Right lung (tissue), 5 donors: ENCODE data around the gene TMPRSS3. TPM values are rescaled to one million over a fixed set of nuclear protein-coding genes. Genes with fewer than 3 reads are reported as not detected.

Experiments
- DNase-seq, 2 donors: peaks; one replicate each; pipeline ENCODE4 v3.0.0-alpha.2; 2013
- polyA plus RNA-seq, 5 donors: library from polyadenylated mRNA; unstranded; fragments of 120-200 nt; gene quantifications; one replicate each; pipeline versions ENCODE4 v1.2.1 to v1.2.3, GENCODE V29; 2013; ENCODE audit warnings: inconsistent platforms in 1 of 5, low replicate concordance in 1 of 5; ENCODE audit not compliant: insufficient read length in 5 of 5, insufficient read depth in 1 of 5

Gene TMPRSS3
- polyA plus RNA-seq, 5 donors, result 0.58 to 1.0 (median 0.64) TPM

- DNase-seq, result no peak
Observed at GRCh38 chr21:42429021-42429420, 33.2 kb upstream of the TMPRSS3 start.

GRCh38 chr21:42427809-42428419, 32.1 kb upstream of the TMPRSS3 start:
- no peak for DNase-seq

GRCh38 chr21:42426876-42427480, 31.1 kb upstream of the TMPRSS3 start:
- DNase-seq, result no peak

GRCh38 chr21:42426424-42426823, 30.6 kb upstream of the TMPRSS3 start:
- no peak for DNase-seq

- DNase-seq, result no peak
Observed at GRCh38 chr21:42425591-42425990, 29.7 kb upstream of the TMPRSS3 start.

- DNase-seq, result no peak
Observed at GRCh38 chr21:42424914-42425541, 29.2 kb upstream of the TMPRSS3 start.

- no peak for DNase-seq
Observed at GRCh38 chr21:42423685-42424084, 27.8 kb upstream of the TMPRSS3 start.

GRCh38 chr21:42423197-42423675, 27.4 kb upstream of the TMPRSS3 start:
- no peak for DNase-seq

- DNase-seq, result no peak
Observed at GRCh38 chr21:42421018-42421793, 25.4 kb upstream of the TMPRSS3 start.

GRCh38 chr21:42419845-42420244, 24.0 kb upstream of the TMPRSS3 start:
- no peak for DNase-seq

GRCh38 chr21:42418886-42419285, 23.0 kb upstream of the TMPRSS3 start:
- no peak for DNase-seq

- no peak for DNase-seq
Observed at GRCh38 chr21:42417533-42417932, 21.7 kb upstream of the TMPRSS3 start.

- no peak for DNase-seq
Observed at GRCh38 chr21:42414928-42415769, 19.3 kb upstream of the TMPRSS3 start.

GRCh38 chr21:42414553-42414927, 18.7 kb upstream of the TMPRSS3 start:
- no peak for DNase-seq

- no peak for DNase-seq
Observed at GRCh38 chr21:42414066-42414465, 18.2 kb upstream of the TMPRSS3 start.

GRCh38 chr21:42413500-42413899, 17.6 kb upstream of the TMPRSS3 start:
- no peak for DNase-seq

GRCh38 chr21:42413093-42413492, 17.2 kb upstream of the TMPRSS3 start:
- no peak for DNase-seq

GRCh38 chr21:42412636-42412933, 16.7 kb upstream of the TMPRSS3 start:
- DNase-seq, result no peak

- no peak for DNase-seq
Observed at GRCh38 chr21:42411891-42412635, 16.2 kb upstream of the TMPRSS3 start.

- DNase-seq, result no peak
Observed at GRCh38 chr21:42411197-42411869, 15.5 kb upstream of the TMPRSS3 start.
